Astrocyte (in vitro differentiated cells and primary cell): ENCODE results near the gene ERRFI1. TPM values are rescaled to one million over a fixed set of nuclear protein-coding genes. Genes with fewer than 3 reads are reported as not detected.
A peak's percentile ranks its signal among the peaks of the same experiment; 100 is the strongest.

Experiments used
- DNase-seq: peaks from one replicate; pipeline ENCODE4 v3.0.0-alpha.2; 2010; ENCODE audit warnings: low read depth
- FAIRE-seq: peaks from 2 replicates; lab custom pipeline; 2011; peaks lifted over from hg19 to GRCh38; lab: Jason Lieb, UNC
- H2AFZ ChIP-seq: 2 replicates; pipeline ENCODE4 v1.6.0; 2012; ENCODE audit warnings: low read depth, low read length, inconsistent platforms
- H3K27ac ChIP-seq: 2 replicates; pipeline ENCODE4 v1.5.1; 2011; ENCODE audit warnings: low read depth, low read length, inconsistent platforms
- H3K27me3 ChIP-seq: 2 replicates; pipeline ENCODE4 v1.6.0; 2011; ENCODE audit warnings: low read length, inconsistent platforms; ENCODE audit not compliant: insufficient read depth
- H3K36me3 ChIP-seq: 2 replicates; pipeline ENCODE4 v1.5.1; 2011; ENCODE audit warnings: low read length, inconsistent platforms; ENCODE audit not compliant: insufficient read depth
- H3K4me1 ChIP-seq: 2 replicates; pipeline ENCODE4 v1.5.1; 2011; ENCODE audit warnings: low read length, inconsistent platforms; ENCODE audit not compliant: insufficient read depth
- H3K4me2 ChIP-seq: 2 replicates; pipeline ENCODE4 v1.6.0; 2012; ENCODE audit warnings: low read length, inconsistent platforms
- H3K4me3 ChIP-seq: 2 replicates; pipeline ENCODE4 v1.5.1; 2011; ENCODE audit warnings: low read depth, mild to moderate bottlenecking, low read length, inconsistent platforms; ENCODE audit not compliant: insufficient read depth
- H3K79me2 ChIP-seq: 2 replicates; pipeline ENCODE4 v1.6.0; 2012; ENCODE audit warnings: mild to moderate bottlenecking, low read length, inconsistent platforms; ENCODE audit not compliant: insufficient read depth
- H3K9ac ChIP-seq: 2 replicates; pipeline ENCODE4 v1.6.0; 2012; ENCODE audit warnings: mild to moderate bottlenecking, low read length, inconsistent platforms
- H3K9me3 ChIP-seq: 2 replicates; pipeline ENCODE4 v1.5.1; 2012; ENCODE audit warnings: low read depth, mild to moderate bottlenecking, low read length, inconsistent platforms; ENCODE audit not compliant: insufficient read depth
- H4K20me1 ChIP-seq: 2 replicates; pipeline ENCODE4 v1.6.0; 2012; ENCODE audit warnings: low read length, inconsistent platforms; ENCODE audit not compliant: insufficient read depth
- H3K27ac Mint-ChIP-seq: one replicate; pipeline ENCODE4 v1.8.0; 2021; ENCODE audit warnings: mild to moderate bottlenecking, mixed read lengths; ENCODE audit not compliant: unreplicated experiment
- H3K27me3 Mint-ChIP-seq: one replicate; pipeline ENCODE4 v1.8.0; 2021; ENCODE audit warnings: low read depth, mixed read lengths; ENCODE audit not compliant: unreplicated experiment
- H3K36me3 Mint-ChIP-seq: one replicate; pipeline ENCODE4 v1.8.0; 2021; ENCODE audit warnings: low read depth, mixed read lengths; ENCODE audit not compliant: unreplicated experiment
- H3K4me1 Mint-ChIP-seq: one replicate; pipeline ENCODE4 v1.8.0; 2021; ENCODE audit warnings: low read depth, mixed read lengths; ENCODE audit not compliant: unreplicated experiment
- H3K4me3 Mint-ChIP-seq: one replicate; pipeline ENCODE4 v1.8.0; 2021; ENCODE audit warnings: mild to moderate bottlenecking, moderate library complexity, mixed read lengths; ENCODE audit not compliant: unreplicated experiment
- H3K9me3 Mint-ChIP-seq: one replicate; pipeline ENCODE4 v1.8.0; 2021; ENCODE audit warnings: mild to moderate bottlenecking, mixed read lengths; ENCODE audit not compliant: unreplicated experiment
- CTCF ChIP-seq: IDR thresholded peaks from 2 replicates; pipeline ENCODE4 v1.5.1; 2011; ENCODE audit warnings: low read depth, mild to moderate bottlenecking, inconsistent platforms, low read length, moderate library complexity; ENCODE audit not compliant: insufficient read depth
- EZH2 ChIP-seq: IDR thresholded peaks from 2 replicates; pipeline ENCODE4 v1.6.1; 2012; ENCODE audit warnings: mild to moderate bottlenecking, low read length, inconsistent platforms; ENCODE audit not compliant: insufficient read depth
- total RNA-seq: library from RNA; stranded (reverse); gene quantifications from 2 replicates; pipeline ENCODE4 v1.2.1, GENCODE V29; 2021

The ERRFI1 gene
- total RNA-seq, 1 donor from 2014 or later: 81.5 TPM

GRCh38 chr1:8025671-8026144, 401 bp downstream of the ERRFI1 start:
- FAIRE-seq (no peak), DNase-seq (no peak)
- Histone ChIP-seq H3K4me3 (peak overlapping the region; percentile 98), H2AFZ (no peak overlapping the region), H3K27me3 (no peaks in the 10 kb centered on the region), H3K79me2 (peaks cover 63% of the 10 kb centered on the region), H3K27ac (peak overlapping the region; percentile 68), H3K9me3 (no peaks in the 10 kb centered on the region), H3K4me1 (peaks cover 58% of the 10 kb centered on the region), H3K9ac (peak overlapping the region; percentile 95), H3K36me3 (no peaks in the 10 kb centered on the region), H3K4me2 (peak overlapping the region; percentile 83), H4K20me1 (peaks cover 47% of the 10 kb centered on the region)
- H3K4me3 Mint-ChIP-seq: peak overlapping the region; percentile 96
- H3K4me1 Mint-ChIP-seq: peaks cover 48% of the 10 kb centered on the region
- peaks cover 4% of the 10 kb centered on the region for H3K36me3 Mint-ChIP-seq
- H3K27me3 Mint-ChIP-seq: no peaks in the 10 kb centered on the region
- H3K27ac Mint-ChIP-seq: peak overlapping the region; percentile 98
- H3K9me3 Mint-ChIP-seq: no peaks in the 10 kb centered on the region
- TF ChIP-seq CTCF (no peak), EZH2 (no peak)

- Mint-ChIP-seq H3K9me3 (no peaks in the 10 kb centered on the region), H3K4me3 (peak overlapping the region; percentile 96), H3K27ac (peak overlapping the region; percentile 98), H3K4me1 (peaks cover 50% of the 10 kb centered on the region), H3K27me3 (no peaks in the 10 kb centered on the region), H3K36me3 (peaks cover 4% of the 10 kb centered on the region)
- Histone ChIP-seq H3K36me3 (no peaks in the 10 kb centered on the region), H3K9ac (peak overlapping the region; percentile 95), H3K4me2 (peak overlapping the region; percentile 83), H2AFZ (no peak overlapping the region), H4K20me1 (peaks cover 53% of the 10 kb centered on the region), H3K4me1 (peaks cover 62% of the 10 kb centered on the region), H3K9me3 (no peaks in the 10 kb centered on the region), H3K4me3 (peak overlapping the region; percentile 98), H3K79me2 (peaks cover 68% of the 10 kb centered on the region), H3K27ac (peak overlapping the region; percentile 68), H3K27me3 (no peaks in the 10 kb centered on the region)
- TF ChIP-seq EZH2: no peak
- no peak for DNase-seq
- no peak for FAIRE-seq
Measured at GRCh38 chr1:8025061-8025670, 943 bp downstream of the ERRFI1 start.

DNA sequence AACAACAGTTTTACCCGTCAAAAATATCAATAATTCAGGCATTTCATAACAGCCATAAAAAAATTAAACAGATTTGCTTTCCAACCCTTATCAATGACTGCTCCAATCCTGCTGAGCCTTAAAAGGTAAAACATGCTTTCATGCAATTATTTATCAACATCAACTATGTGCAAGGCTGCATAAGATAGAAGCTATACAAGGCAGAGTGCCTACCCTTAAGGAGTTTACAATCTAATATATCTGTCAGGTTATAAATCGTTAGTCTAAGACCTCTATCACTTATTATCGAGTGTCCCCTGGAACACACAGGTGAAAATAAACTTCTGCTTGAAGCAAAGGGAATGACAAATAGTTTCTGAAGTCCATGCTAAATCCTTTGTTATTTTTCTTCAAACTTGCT, 1.8 kb downstream of the ERRFI1 start:
- FAIRE-seq: no peak
- DNase-seq: no peak
- Histone ChIP-seq H2AFZ (no peak overlapping the region), H3K27ac (no peak overlapping the region), H3K27me3 (no peaks in the 10 kb centered on the region), H3K9me3 (no peaks in the 10 kb centered on the region), H3K36me3 (no peaks in the 10 kb centered on the region), H3K4me1 (peaks cover 71% of the 10 kb centered on the region), H3K4me3 (peak overlapping the region; percentile 98), H3K4me2 (peak overlapping the region; percentile 83), H4K20me1 (peaks cover 61% of the 10 kb centered on the region), H3K9ac (peak overlapping the region; percentile 95), H3K79me2 (peaks cover 77% of the 10 kb centered on the region)
- Mint-ChIP-seq H3K27ac (no peak overlapping the region), H3K27me3 (no peaks in the 10 kb centered on the region), H3K9me3 (no peaks in the 10 kb centered on the region), H3K36me3 (peaks cover 4% of the 10 kb centered on the region), H3K4me1 (peaks cover 58% of the 10 kb centered on the region), H3K4me3 (peak overlapping the region; percentile 96)
- TF ChIP-seq EZH2 (no peak), CTCF (no peak)
